Measurements from ENCODE around the gene PERCC1. TPM values are rescaled to one million over a fixed set of nuclear protein-coding genes. Genes with fewer than 3 reads are reported as not detected.
"Not testable (repeated sequence)": the region's sequence is repeated elsewhere in the genome, so short reads cannot be mapped to it uniquely, and the experiment has no call there.

The PERCC1 gene
- total RNA-seq, 1 experiment from 2014 or later = not detected

GRCh38 chr16:1432388-1433262, 1.7 kb downstream of the PERCC1 start:
- no peak for DNase-seq (ENCODE audit: extremely low read depth, low read depth)

GRCh38 chr16:1433263-1433560, 2.3 kb downstream of the PERCC1 start:
- DNase-seq (ENCODE audit: extremely low read depth, low read depth) = no peak

- DNase-seq (ENCODE audit: extremely low read depth, low read depth) = no peak
Observed at GRCh38 chr16:1433756-1434155, 2.9 kb downstream of the PERCC1 start.

- no peak for DNase-seq (ENCODE audit: extremely low read depth, low read depth)
Observed at GRCh38 chr16:1434644-1435592, 4.0 kb downstream of the PERCC1 start.

GRCh38 chr16:1435921-1436697, 5.2 kb downstream of the PERCC1 start:
- DNase-seq (ENCODE audit: extremely low read depth, low read depth) = no peak

- no peak for DNase-seq (ENCODE audit: extremely low read depth, low read depth)
Observed at GRCh38 chr16:1436731-1437355, 6.0 kb downstream of the PERCC1 start.

GRCh38 chr16:1437606-1438005, 6.7 kb downstream of the PERCC1 start:
- DNase-seq (ENCODE audit: extremely low read depth, low read depth) = no peak

GRCh38 chr16:1438229-1439057, 7.6 kb downstream of the PERCC1 start:
- DNase-seq (ENCODE audit: extremely low read depth, low read depth) = no peak

- no peak for DNase-seq (ENCODE audit: extremely low read depth, low read depth)
Observed at GRCh38 chr16:1439058-1439698, 8.3 kb downstream of the PERCC1 start.

- not testable (repeated sequence) for DNase-seq (ENCODE audit: extremely low read depth, low read depth)
Observed at GRCh38 chr16:1439699-1440074, 8.8 kb downstream of the PERCC1 start.

GRCh38 chr16:1441391-1441829, 10.5 kb downstream of the PERCC1 start:
- no peak for DNase-seq (ENCODE audit: extremely low read depth, low read depth)

- no peak for DNase-seq (ENCODE audit: extremely low read depth, low read depth)
Observed at GRCh38 chr16:1442697-1443096, 11.8 kb downstream of the PERCC1 start.

- no peak for DNase-seq (ENCODE audit: extremely low read depth, low read depth)
Observed at GRCh38 chr16:1443403-1443973, 12.6 kb downstream of the PERCC1 start.

- DNase-seq (ENCODE audit: extremely low read depth, low read depth) = no peak
Observed at GRCh38 chr16:1443980-1444729, 13.3 kb downstream of the PERCC1 start, which contains the start of gene CCDC154. CCDC154 (minus strand) TSS chr16:1444556; CDS start chr16:1444322, 234 bp downstream.

- DNase-seq (ENCODE audit: extremely low read depth, low read depth) = no peak
Observed at GRCh38 chr16:1444730-1445517, 14.0 kb downstream of the PERCC1 start.

GRCh38 chr16:1445518-1446203, 14.8 kb downstream of the PERCC1 start:
- no peak for DNase-seq (ENCODE audit: extremely low read depth, low read depth)

Data from NCI-H460 (cell line).